HepG2 (cell line): ENCODE measurements around the gene ANKRD40. TPM values are rescaled to one million over a fixed set of nuclear protein-coding genes. Genes with fewer than 3 reads are reported as not detected.
A peak's percentile ranks its signal among the peaks of the same experiment; 100 is the strongest.

ENCODE experiments used
- FOXK1 ChIP-seq: sonication (generic); formaldehyde crosslinking; IDR thresholded peaks from 2 replicates; pipeline ENCODE4 v1.4.0; 2020; ENCODE audit warnings: low read depth, missing genetic modification reagents, borderline replicate concordance
- GTF2F1 ChIP-seq: fragments of 150-350 bp; IDR thresholded peaks from 2 replicates; pipeline ENCODE4 v1.6.1; 2014; ENCODE audit warnings: low read length
- MAZ ChIP-seq, 2 experiments: sonication (generic) in 1 of 2; formaldehyde crosslinking in 1 of 2; IDR thresholded peaks; 2 replicates each; pipeline versions ENCODE4 v1.5.0 to v1.6.1; 2012 to 2020; ENCODE audit warnings: low read depth in 2 of 2, mild to moderate bottlenecking in 2 of 2, borderline replicate concordance in 1 of 2, improper control_type of control experiment in 1 of 2, low read length in 1 of 2, missing genetic modification reagents in 1 of 2, moderate library complexity in 1 of 2
- SRSF9 ChIP-seq: fragments of 200-400 bp; formaldehyde crosslinking; IDR thresholded peaks from 2 replicates; pipeline ENCODE4 v1.6.1; 2018; ENCODE audit warnings: borderline replicate concordance, mild to moderate bottlenecking, low read depth, low read length; ENCODE audit not compliant: insufficient read depth, poor library complexity, severe bottlenecking
- TARDBP ChIP-seq: sonication (generic); formaldehyde crosslinking; IDR thresholded peaks from 2 replicates; pipeline ENCODE4 v1.8.0; 2022; ENCODE audit warnings: mild to moderate bottlenecking, missing genetic modification reagents
- ZNF160 ChIP-seq: sonication (generic); formaldehyde crosslinking; IDR thresholded peaks from 2 replicates; pipeline ENCODE4 v1.8.0; 2022; ENCODE audit warnings: mild to moderate bottlenecking, inconsistent platforms, missing genetic modification reagents
- ZNF703 ChIP-seq: sonication (generic); formaldehyde crosslinking; IDR thresholded peaks from 2 replicates; pipeline ENCODE4 v1.5.1; 2020; ENCODE audit warnings: missing genetic modification reagents, mild to moderate bottlenecking, moderate library complexity, borderline replicate concordance
- polyA plus RNA-seq, 8 experiments: library from polyadenylated mRNA; depleted of rRNA in 3 of 8; stranded (reverse) in 7 of 8; unstranded in 1 of 8; fragments of >200 nt; fragmentation: Illumina TruSeq in 4 of 8; extraction: Trizol in 4 of 8; gene quantifications; 2 replicates each; pipeline versions ENCODE4 v1.2.1 to v1.2.3, GENCODE V29; 2011 to 2016; ENCODE audit warnings: low read depth in 4 of 8, missing spikeins in 1 of 8, mixed read lengths in 1 of 8; ENCODE audit not compliant: insufficient read depth in 1 of 8
- total RNA-seq, 5 experiments: library from RNA; depleted of rRNA; stranded (reverse); fragments of >200 nt; fragmentation: Illumina TruSeq; extraction: Trizol; gene quantifications; 2 replicates each; pipeline ENCODE4 v1.2.3, GENCODE V29; 2016; ENCODE audit warnings: low read depth in 1 of 5
- TF ChIP-seq, protein P1 (sequence below), 2 experiments: fragments of 450-650 bp in 1 of 2; sonication (generic) in 1 of 2; formaldehyde crosslinking in 1 of 2; IDR thresholded peaks; 2 replicates each; pipeline versions ENCODE4 v1.6.1 to v1.8.0; 2016 to 2022; ENCODE audit warnings: antibody characterized with exemption in 1 of 2, mild to moderate bottlenecking in 1 of 2, missing genetic modification reagents in 1 of 2
- TF ChIP-seq, protein P2 (sequence below): sonication (generic); formaldehyde crosslinking; conservative IDR thresholded peaks from 2 replicates; pipeline ENCODE4 v1.5.0; 2020; ENCODE audit warnings: missing genetic modification reagents
- TF ChIP-seq, protein P3 (sequence below): sonication (generic); formaldehyde crosslinking; IDR thresholded peaks from 2 replicates; pipeline ENCODE4 v1.9.0; 2021; ENCODE audit warnings: missing genetic modification reagents, borderline replicate concordance
- TF ChIP-seq, protein P4 (sequence below): sonication (generic); formaldehyde crosslinking; IDR thresholded peaks from 2 replicates; pipeline ENCODE4 v1.5.0; 2020; ENCODE audit warnings: missing genetic modification reagents

ANKRD40 gene
- total and polyA plus RNA-seq, 2 of the 13 experiments (the other 11 are each of a cell fraction or from before 2014, with no cell fraction given), result 35.0 to 46.4 TPM

DNA sequence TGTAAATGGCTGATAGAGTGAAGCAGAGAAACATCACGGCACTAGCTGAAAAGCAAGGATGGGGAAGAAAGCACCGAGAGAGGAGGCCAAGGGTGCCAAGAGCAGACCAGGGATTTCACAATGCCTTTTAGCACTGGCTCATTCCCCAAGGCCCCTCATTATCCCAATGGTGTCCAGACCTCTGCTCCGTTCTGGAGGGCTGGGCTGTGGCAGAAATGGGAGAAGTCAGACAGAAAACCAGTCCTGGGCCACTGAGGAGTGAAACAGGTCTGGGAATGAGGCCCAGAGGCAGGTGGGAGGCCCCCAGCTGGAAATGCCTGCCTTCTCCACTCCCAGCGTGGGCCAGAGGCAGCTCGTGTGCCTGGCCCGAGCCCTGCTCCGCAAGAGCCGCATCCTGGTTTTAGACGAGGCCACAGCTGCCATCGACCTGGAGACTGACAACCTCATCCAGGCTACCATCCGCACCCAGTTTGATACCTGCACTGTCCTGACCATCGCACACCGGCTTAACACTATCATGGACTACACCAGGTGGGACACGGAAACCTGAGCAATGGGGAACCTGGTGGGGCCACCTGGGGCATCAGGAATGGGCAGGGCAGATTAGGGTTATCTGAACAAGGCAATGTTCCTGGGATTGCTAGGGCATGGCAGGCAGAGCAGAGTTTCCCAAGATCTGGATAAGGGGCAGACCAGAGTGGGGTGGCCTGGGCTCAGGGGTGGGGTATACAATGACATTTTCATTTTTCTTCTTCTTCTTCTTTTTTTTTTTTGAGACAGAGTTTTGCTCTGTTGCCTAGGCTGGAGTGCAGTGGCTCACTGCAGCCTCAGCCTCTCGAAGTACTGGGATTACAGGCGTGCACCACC lies 20.3 kb downstream of the ANKRD40 start (continued):
- TF ChIP-seq, protein P1, sequence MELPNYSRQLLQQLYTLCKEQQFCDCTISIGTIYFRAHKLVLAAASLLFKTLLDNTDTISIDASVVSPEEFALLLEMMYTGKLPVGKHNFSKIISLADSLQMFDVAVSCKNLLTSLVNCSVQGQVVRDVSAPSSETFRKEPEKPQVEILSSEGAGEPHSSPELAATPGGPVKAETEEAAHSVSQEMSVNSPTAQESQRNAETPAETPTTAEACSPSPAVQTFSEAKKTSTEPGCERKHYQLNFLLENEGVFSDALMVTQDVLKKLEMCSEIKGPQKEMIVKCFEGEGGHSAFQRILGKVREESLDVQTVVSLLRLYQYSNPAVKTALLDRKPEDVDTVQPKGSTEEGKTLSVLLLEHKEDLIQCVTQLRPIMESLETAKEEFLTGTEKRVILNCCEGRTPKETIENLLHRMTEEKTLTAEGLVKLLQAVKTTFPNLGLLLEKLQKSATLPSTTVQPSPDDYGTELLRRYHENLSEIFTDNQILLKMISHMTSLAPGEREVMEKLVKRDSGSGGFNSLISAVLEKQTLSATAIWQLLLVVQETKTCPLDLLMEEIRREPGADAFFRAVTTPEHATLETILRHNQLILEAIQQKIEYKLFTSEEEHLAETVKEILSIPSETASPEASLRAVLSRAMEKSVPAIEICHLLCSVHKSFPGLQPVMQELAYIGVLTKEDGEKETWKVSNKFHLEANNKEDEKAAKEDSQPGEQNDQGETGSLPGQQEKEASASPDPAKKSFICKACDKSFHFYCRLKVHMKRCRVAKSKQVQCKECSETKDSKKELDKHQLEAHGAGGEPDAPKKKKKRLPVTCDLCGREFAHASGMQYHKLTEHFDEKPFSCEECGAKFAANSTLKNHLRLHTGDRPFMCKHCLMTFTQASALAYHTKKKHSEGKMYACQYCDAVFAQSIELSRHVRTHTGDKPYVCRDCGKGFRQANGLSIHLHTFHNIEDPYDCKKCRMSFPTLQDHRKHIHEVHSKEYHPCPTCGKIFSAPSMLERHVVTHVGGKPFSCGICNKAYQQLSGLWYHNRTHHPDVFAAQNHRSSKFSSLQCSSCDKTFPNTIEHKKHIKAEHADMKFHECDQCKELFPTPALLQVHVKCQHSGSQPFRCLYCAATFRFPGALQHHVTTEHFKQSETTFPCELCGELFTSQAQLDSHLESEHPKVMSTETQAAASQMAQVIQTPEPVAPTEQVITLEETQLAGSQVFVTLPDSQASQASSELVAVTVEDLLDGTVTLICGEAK (IDR thresholded peaks at IDR 0.05), result no peak
- TF ChIP-seq, protein P1 (CRISPR knock-in tag; IDR thresholded peaks at IDR 0.05), result peak; percentile 37; the same call in 1 of the 2 replicates
- TF ChIP-seq GTF2F1, result no peak
- TF ChIP-seq ZNF160, result peak; percentile 79; the same call in 1 of the 2 replicates
- 0 out of 2 replicates have a peak, but pooled peaks have one; percentile 21 for TF ChIP-seq ZNF703 (CRISPR knock-in tag)
- peak; percentile 23; the same call in 1 of the 2 replicates for TF ChIP-seq TARDBP (CRISPR knock-in tag)
- TF ChIP-seq SRSF9, result no peak
- TF ChIP-seq, protein P2, sequence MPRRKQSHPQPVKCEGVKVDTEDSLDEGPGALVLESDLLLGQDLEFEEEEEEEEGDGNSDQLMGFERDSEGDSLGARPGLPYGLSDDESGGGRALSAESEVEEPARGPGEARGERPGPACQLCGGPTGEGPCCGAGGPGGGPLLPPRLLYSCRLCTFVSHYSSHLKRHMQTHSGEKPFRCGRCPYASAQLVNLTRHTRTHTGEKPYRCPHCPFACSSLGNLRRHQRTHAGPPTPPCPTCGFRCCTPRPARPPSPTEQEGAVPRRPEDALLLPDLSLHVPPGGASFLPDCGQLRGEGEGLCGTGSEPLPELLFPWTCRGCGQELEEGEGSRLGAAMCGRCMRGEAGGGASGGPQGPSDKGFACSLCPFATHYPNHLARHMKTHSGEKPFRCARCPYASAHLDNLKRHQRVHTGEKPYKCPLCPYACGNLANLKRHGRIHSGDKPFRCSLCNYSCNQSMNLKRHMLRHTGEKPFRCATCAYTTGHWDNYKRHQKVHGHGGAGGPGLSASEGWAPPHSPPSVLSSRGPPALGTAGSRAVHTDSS, result no peak
- TF ChIP-seq, protein P3, sequence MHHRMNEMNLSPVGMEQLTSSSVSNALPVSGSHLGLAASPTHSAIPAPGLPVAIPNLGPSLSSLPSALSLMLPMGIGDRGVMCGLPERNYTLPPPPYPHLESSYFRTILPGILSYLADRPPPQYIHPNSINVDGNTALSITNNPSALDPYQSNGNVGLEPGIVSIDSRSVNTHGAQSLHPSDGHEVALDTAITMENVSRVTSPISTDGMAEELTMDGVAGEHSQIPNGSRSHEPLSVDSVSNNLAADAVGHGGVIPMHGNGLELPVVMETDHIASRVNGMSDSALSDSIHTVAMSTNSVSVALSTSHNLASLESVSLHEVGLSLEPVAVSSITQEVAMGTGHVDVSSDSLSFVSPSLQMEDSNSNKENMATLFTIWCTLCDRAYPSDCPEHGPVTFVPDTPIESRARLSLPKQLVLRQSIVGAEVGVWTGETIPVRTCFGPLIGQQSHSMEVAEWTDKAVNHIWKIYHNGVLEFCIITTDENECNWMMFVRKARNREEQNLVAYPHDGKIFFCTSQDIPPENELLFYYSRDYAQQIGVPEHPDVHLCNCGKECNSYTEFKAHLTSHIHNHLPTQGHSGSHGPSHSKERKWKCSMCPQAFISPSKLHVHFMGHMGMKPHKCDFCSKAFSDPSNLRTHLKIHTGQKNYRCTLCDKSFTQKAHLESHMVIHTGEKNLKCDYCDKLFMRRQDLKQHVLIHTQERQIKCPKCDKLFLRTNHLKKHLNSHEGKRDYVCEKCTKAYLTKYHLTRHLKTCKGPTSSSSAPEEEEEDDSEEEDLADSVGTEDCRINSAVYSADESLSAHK (CRISPR knock-in tag), result 0 out of 2 replicates have a peak, but pooled peaks have one; percentile 65
- no peak for TF ChIP-seq MAZ (IDR thresholded peaks at IDR 0.05; ENCODE audit: borderline replicate concordance, low read depth, low read length)
- TF ChIP-seq MAZ (CRISPR knock-in tag; IDR thresholded peaks at IDR 0.05; ENCODE audit: low read depth), result peak; percentile 48; the same call in 1 of the 2 replicates
- peak; percentile 24; the same call in 1 of the 2 replicates for TF ChIP-seq FOXK1 (CRISPR knock-in tag)
- TF ChIP-seq, protein P4, sequence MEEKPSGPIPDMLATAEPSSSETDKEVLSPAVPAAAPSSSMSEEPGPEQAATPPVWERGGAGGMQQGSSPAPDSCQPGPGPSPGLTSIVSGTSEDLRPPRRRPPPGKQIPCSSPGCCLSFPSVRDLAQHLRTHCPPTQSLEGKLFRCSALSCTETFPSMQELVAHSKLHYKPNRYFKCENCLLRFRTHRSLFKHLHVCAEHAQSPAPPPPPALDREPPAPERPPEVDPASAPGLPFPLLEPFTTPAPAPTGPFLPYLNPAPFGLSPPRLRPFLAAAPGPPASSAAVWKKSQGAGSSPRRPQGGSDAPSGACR (CRISPR knock-in tag), result 0 out of 2 replicates have a peak, but pooled peaks have one; percentile 11
